AG04450 (cell line): ENCODE data around the gene COX6A2. TPM values are rescaled to one million over a fixed set of nuclear protein-coding genes. Genes with fewer than 3 reads are reported as not detected.

Experiments
- CTCF ChIA-PET: fragments of 300-600, 350-600 bp; formaldehyde crosslinking; extraction: SDS; loops from one replicate; lab custom pipeline; 2022; ENCODE audit warnings: antibody characterized with exemption, inconsistent platforms; lab: Charles Lee
- POLR2A ChIA-PET: fragments of 350-600 bp; formaldehyde crosslinking; extraction: SDS; loops from one replicate; lab custom pipeline; 2021; ENCODE audit warnings: antibody characterized with exemption, inconsistent platforms; lab: Yijun Ruan, JAX
- DNase-seq: peaks from one replicate; pipeline ENCODE4 v3.0.0-alpha.2; 2011; ENCODE audit warnings: low read depth, low spot score
- H3K27ac ChIP-seq: one replicate; pipeline ENCODE4 v1.5.1; 2012; ENCODE audit warnings: low read depth, low read length, control low read depth
- H3K27me3 ChIP-seq: one replicate; pipeline ENCODE4 v1.6.0; 2012; ENCODE audit warnings: low read length; ENCODE audit not compliant: control insufficient read depth, insufficient read depth
- H3K4me3 ChIP-seq: 2 replicates; pipeline ENCODE4 v1.5.1; 2011; ENCODE audit warnings: mild to moderate bottlenecking, low read depth, low read length, control low read depth
- H3K9me3 ChIP-seq: 2 replicates; pipeline ENCODE4 v1.5.1; 2012; ENCODE audit warnings: low read length; ENCODE audit not compliant: control insufficient read depth, insufficient read depth
- polyA plus RNA-seq: library from polyadenylated mRNA; depleted of rRNA; stranded (reverse); fragments of >200 nt; gene quantifications from 2 replicates; pipeline ENCODE4 v1.2.3, GENCODE V29; 2011
- TF ChIP-seq, protein P1 (sequence below): IDR thresholded peaks from 2 replicates; pipeline ENCODE4 v1.5.1; 2011; ENCODE audit warnings: low read depth, low read length, control low read depth, inconsistent platforms

COX6A2 gene
- polyA plus RNA-seq, 1 experiment: not detected

DNA sequence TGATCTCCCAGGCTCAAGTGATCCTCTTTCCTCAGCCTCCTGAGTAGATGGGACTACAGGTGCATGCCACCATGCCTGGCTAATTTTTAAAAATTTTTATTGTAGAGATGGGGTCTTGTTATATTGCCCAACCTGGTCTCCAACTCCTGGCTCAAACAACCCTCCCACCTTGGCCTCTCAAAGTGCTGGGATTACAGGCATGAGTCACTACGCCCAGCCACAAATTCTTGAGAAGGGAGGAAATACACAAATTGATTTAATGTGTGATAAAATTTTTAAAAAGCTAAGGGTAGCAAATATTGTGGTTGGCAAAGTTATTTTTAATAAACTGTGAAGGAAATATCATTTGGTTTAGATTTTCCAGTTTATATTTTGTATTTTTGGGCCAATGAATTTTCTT, 25.5 kb downstream of the COX6A2 start:
- ChIA-PET CTCF (interaction anchor here (1.2 to 1.6 kb wide), 3 partner anchors 19 to 40 kb away, joined by 3 to 4 read pairs (median 3); partner anchors contain the start of gene ZNF843), POLR2A (no interaction called here)
- TF ChIP-seq, protein P1, sequence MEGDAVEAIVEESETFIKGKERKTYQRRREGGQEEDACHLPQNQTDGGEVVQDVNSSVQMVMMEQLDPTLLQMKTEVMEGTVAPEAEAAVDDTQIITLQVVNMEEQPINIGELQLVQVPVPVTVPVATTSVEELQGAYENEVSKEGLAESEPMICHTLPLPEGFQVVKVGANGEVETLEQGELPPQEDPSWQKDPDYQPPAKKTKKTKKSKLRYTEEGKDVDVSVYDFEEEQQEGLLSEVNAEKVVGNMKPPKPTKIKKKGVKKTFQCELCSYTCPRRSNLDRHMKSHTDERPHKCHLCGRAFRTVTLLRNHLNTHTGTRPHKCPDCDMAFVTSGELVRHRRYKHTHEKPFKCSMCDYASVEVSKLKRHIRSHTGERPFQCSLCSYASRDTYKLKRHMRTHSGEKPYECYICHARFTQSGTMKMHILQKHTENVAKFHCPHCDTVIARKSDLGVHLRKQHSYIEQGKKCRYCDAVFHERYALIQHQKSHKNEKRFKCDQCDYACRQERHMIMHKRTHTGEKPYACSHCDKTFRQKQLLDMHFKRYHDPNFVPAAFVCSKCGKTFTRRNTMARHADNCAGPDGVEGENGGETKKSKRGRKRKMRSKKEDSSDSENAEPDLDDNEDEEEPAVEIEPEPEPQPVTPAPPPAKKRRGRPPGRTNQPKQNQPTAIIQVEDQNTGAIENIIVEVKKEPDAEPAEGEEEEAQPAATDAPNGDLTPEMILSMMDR: no peak
- Histone ChIP-seq H3K9me3 (peaks cover 8% of the 10 kb centered on the region), H3K4me3 (no peak overlapping the region), H3K27ac (no peak overlapping the region), H3K27me3 (no peaks in the 10 kb centered on the region)
- no peak for DNase-seq

DNA sequence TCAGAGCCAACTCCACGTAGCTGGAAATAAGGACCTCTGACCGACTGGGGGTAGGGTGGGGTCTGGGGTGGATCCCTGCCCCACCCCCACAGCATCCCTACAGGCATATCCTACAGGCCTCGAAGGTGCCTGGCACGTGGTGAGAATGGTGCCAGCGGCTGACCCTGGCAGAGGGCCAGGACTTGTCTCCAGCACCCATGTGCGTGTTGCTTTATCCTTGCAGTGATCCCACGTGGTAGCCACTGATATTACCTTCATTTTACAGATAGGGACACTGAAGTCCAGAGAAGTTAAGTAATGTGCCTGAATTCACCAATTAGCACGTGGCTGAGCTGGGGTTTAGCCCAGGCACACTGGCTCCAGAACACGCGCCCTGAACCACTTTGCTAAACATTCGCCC, 26.7 kb downstream of the COX6A2 start:
- H3K9me3 ChIP-seq: peaks cover 8% of the 10 kb centered on the region
- ChIA-PET CTCF (no interaction called here), POLR2A (no interaction called here)
- no peaks in the 10 kb centered on the region for H3K27me3 ChIP-seq
- H3K4me3 ChIP-seq: no peak overlapping the region
- no peak overlapping the region for H3K27ac ChIP-seq
- no peak for DNase-seq
- TF ChIP-seq, protein P1: no peak

DNA sequence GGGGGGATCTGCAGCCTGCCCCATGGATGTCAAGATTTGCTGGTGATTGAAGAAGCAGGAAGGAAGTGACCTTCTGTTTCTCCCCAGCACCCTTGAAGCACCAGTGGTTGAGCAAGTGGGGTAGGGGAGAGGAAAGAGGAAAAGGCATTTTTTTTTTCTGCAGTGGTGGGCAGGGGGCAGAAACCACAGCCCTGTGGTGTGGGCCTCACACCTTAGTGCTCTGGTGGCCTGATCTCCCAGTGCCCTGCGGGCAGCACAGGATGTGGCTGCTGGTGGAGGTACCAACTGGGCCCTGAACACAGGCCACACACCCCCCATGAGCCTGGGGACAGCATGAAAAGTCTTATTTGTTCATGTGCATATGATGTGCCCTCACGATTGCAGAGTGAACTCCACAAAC, 28.0 kb downstream of the COX6A2 start:
- CTCF ChIA-PET: no interaction called here
- TF ChIP-seq, protein P1: no peak
- POLR2A ChIA-PET: no interaction called here

DNA sequence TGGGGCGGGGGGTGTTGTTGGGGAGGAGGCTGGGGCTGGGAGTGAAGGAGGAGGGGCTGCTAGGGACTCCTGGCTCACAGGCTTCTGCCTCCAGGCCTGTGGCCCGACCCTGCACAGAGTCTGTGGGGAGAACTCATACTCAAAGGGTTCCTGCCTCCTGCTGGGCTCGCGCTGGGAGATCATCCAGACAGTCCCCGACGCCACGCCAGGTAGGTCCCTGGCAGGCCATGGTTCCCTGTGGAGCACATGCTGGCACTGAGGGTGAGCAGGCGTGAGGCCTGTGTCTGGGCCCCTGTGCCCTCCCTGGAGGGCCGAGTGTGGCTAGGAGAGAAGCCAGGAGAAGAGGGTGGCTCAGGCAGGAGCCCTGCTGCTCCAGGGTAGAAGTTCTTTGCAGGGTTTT, 30.5 kb downstream of the COX6A2 start:
- Histone ChIP-seq H3K4me3 (no peak overlapping the region), H3K27me3 (no peaks in the 10 kb centered on the region), H3K27ac (no peak overlapping the region), H3K9me3 (peaks cover 8% of the 10 kb centered on the region)
- POLR2A ChIA-PET: interaction anchor here (0.6 kb wide), 2 partner anchors 21 to 39 kb away, joined by 3 read pairs; no protein-coding TSS in a partner anchor
- TF ChIP-seq, protein P1: no peak
- no peak for DNase-seq
- CTCF ChIA-PET: no interaction called here

More for the DNA sequence above, 28.0 kb downstream of the COX6A2 start:
- DNase-seq: no peak
- Histone ChIP-seq H3K9me3 (peaks cover 8% of the 10 kb centered on the region), H3K4me3 (no peak overlapping the region), H3K27me3 (no peaks in the 10 kb centered on the region), H3K27ac (no peak overlapping the region)

DNA sequence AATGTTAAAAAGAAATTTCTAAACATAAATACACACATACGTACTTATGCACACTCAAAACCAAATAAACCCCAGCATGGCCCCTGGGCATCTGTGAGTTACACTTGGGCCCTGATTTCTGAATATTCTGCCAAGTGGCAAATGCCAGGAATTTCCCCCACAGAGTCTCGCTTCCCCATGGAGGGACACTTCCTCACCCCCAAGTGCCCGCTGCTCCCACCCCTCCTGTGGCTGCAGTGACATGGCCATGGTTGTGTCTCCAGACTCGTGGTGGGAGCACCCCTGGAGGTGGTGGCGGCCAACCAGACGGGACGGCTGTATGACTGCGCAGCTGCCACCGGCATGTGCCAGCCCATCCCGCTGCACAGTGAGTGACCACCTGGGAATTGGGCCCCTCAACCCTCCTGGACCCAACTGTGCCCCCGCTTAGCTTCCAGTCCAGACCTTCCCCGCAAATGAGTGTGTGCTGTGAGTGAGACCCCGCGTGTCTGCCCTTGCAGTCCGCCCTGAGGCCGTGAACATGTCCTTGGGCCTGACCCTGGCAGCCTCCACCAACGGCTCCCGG, 31.0 kb downstream of the COX6A2 start:
- H3K27ac ChIP-seq: no peak overlapping the region
- TF ChIP-seq, protein P1: no peak
- ChIA-PET CTCF (no interaction called here), POLR2A (interaction anchor here (0.6 kb wide), 1 partner anchor 22 kb away, joined by 3 read pairs; no protein-coding TSS in a partner anchor)
- H3K27me3 ChIP-seq: no peaks in the 10 kb centered on the region
- H3K4me3 ChIP-seq: no peak overlapping the region
- DNase-seq: no peak
- peaks cover 8% of the 10 kb centered on the region for H3K9me3 ChIP-seq
